ENCODE measurements around the gene SCN1B. TPM values are rescaled to one million over a fixed set of nuclear protein-coding genes. Genes with fewer than 3 reads are reported as not detected.

The SCN1B gene
- total and polyA plus RNA-seq, 2 of the 13 experiments (the other 11 are each of a cell fraction or from before 2014, with no cell fraction given): 2.7 to 20.1 TPM

- TF ChIP-seq CEBPG (CRISPR knock-in tag; IDR thresholded peaks at IDR 0.05): no peak
- peak; percentile 96 for TF ChIP-seq ZBTB7B (CRISPR knock-in tag; IDR thresholded peaks at IDR 0.05)
- TF ChIP-seq, protein P1, sequence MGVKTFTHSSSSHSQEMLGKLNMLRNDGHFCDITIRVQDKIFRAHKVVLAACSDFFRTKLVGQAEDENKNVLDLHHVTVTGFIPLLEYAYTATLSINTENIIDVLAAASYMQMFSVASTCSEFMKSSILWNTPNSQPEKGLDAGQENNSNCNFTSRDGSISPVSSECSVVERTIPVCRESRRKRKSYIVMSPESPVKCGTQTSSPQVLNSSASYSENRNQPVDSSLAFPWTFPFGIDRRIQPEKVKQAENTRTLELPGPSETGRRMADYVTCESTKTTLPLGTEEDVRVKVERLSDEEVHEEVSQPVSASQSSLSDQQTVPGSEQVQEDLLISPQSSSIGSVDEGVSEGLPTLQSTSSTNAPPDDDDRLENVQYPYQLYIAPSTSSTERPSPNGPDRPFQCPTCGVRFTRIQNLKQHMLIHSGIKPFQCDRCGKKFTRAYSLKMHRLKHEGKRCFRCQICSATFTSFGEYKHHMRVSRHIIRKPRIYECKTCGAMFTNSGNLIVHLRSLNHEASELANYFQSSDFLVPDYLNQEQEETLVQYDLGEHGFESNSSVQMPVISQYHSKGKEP (CRISPR knock-in tag; IDR thresholded peaks at IDR 0.05): no peak
- peak; percentile 97 for TF ChIP-seq ATF7-NPFF (CRISPR knock-in tag; IDR thresholded peaks at IDR 0.05; ENCODE audit: low read depth)
- peak; percentile 96 for TF ChIP-seq HOXA3 (CRISPR knock-in tag; IDR thresholded peaks at IDR 0.05)
- TF ChIP-seq ZNF17 (CRISPR knock-in tag; IDR thresholded peaks at IDR 0.05): no peak; the same call in 1 of the 2 replicates
- no peak for TF ChIP-seq ZNF83 (CRISPR knock-in tag; IDR thresholded peaks at IDR 0.05; ENCODE audit: borderline replicate concordance)
- no peak for TF ChIP-seq XRCC5 (optimal IDR thresholded peaks at IDR 0.05; ENCODE audit: low read length)
- TF ChIP-seq JUN (CRISPR knock-in tag; IDR thresholded peaks at IDR 0.05): peak; percentile 55
- TF ChIP-seq MED13 (CRISPR knock-in tag; IDR thresholded peaks at IDR 0.05): peak; percentile 94
- TF ChIP-seq KDM5A (IDR thresholded peaks at IDR 0.05; ENCODE audit: borderline replicate concordance, low read length): no peak
- peak; percentile 41; the same call in 1 of the 2 replicates for TF ChIP-seq ATF5 (CRISPR knock-in tag; IDR thresholded peaks at IDR 0.05; ENCODE audit: low read depth)
- TF ChIP-seq HNF4A (CRISPR knock-in tag; IDR thresholded peaks at IDR 0.05): peak; percentile 87
- TF ChIP-seq ZNF367 (CRISPR knock-in tag; IDR thresholded peaks at IDR 0.05; ENCODE audit: borderline replicate concordance): no peak
- TF ChIP-seq NFE2L1 (CRISPR knock-in tag; IDR thresholded peaks at IDR 0.05; ENCODE audit: borderline replicate concordance): no peak
- no peak for TF ChIP-seq KLF15 (CRISPR knock-in tag; IDR thresholded peaks at IDR 0.05; ENCODE audit: borderline replicate concordance)
- no peak for TF ChIP-seq ZNF737 (CRISPR knock-in tag; IDR thresholded peaks at IDR 0.05; ENCODE audit: borderline replicate concordance)
- 0 out of 2 replicates have a peak, but pooled peaks have one; percentile 92 for TF ChIP-seq FOXO4 (CRISPR knock-in tag; conservative IDR thresholded peaks at IDR 0.05)
- TF ChIP-seq ZFP36L2 (CRISPR knock-in tag; IDR thresholded peaks at IDR 0.05): no peak
- no peak for TF ChIP-seq KLF11 (CRISPR knock-in tag; IDR thresholded peaks at IDR 0.05)
- TF ChIP-seq ZNF709 (CRISPR knock-in tag; IDR thresholded peaks at IDR 0.05): peak; percentile 70; the same call in 1 of the 2 replicates
- TF ChIP-seq ZSCAN12 (CRISPR knock-in tag; IDR thresholded peaks at IDR 0.05): peak; percentile 31; the same call in 1 of the 2 replicates
- TF ChIP-seq, protein P2, sequence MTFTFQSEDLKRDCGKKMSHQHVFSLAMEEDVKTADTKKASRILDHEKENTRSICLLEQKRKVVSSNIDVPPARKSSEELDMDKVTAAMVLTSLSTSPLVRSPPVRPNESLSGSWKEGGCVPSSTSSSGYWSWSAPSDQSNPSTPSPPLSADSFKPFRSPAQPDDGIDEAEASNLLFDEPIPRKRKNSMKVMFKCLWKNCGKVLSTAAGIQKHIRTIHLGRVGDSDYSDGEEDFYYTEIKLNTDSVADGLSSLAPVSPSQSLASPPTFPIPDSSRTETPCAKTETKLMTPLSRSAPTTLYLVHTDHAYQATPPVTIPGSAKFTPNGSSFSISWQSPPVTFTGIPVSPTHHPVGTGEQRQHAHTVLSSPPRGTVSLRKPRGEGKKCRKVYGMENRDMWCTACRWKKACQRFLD (CRISPR knock-in tag; IDR thresholded peaks at IDR 0.05; ENCODE audit: borderline replicate concordance): no peak; the same call in 1 of the 2 replicates
- no peak for TF ChIP-seq HOXA7 (CRISPR knock-in tag; IDR thresholded peaks at IDR 0.05)
- no peak for TF ChIP-seq NR3C1 (CRISPR knock-in tag; IDR thresholded peaks at IDR 0.05)
- no peak for TF ChIP-seq ZNF382 (CRISPR knock-in tag; IDR thresholded peaks at IDR 0.05; ENCODE audit: borderline replicate concordance)
- TF ChIP-seq ARNT (IDR thresholded peaks at IDR 0.05): no peak
Measured at GRCh38 chr19:35040826-35041547, 10.7 kb downstream of the SCN1B start (continued).
